ENCODE measurements around the gene WNT8B.

Gene WNT8B

DNA sequence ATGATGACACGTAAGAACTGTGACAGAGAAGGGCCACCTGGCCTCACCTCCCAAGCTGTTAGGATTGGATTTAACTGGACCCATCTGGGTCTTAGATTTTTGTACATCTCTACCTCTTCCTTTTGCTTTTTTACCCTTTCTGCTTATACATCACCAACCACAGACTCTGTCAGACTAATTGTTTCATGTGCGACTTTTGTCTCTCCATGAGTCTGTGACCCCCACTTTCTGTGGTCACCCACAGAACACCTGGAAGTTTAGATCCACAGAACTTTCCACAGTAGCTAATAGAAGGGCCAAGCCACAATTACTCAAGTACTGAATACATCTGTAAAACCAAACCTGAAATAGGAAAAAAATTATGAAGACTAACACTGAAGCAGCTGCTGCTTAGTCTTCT, 33.8 kb downstream of the WNT8B start:
- H3K36me3 ChIP-seq (ENCODE audit: low read length), result no peaks in the 10 kb centered on the region
- no peaks in the 10 kb centered on the region for H3K9me2 ChIP-seq (replicated peaks; ENCODE audit: insufficient read depth, low read length)
- no peak overlapping the region for H3K4me2 ChIP-seq (ENCODE audit: low read depth, low read length, poor library complexity, severe bottlenecking)
- no peaks in the 10 kb centered on the region for H3F3A ChIP-seq (ENCODE audit: insufficient read depth)
- H2AFZ ChIP-seq (ENCODE audit: low read depth, low read length, severe bottlenecking), result no peak overlapping the region
- H4K20me1 ChIP-seq (ENCODE audit: low read depth, low read length), result no peaks in the 10 kb centered on the region
- H3K9me3 ChIP-seq (ENCODE audit: insufficient read depth, low read length), result no peaks in the 10 kb centered on the region
- no peaks in the 10 kb centered on the region for H3K79me2 ChIP-seq (ENCODE audit: insufficient read depth, low read length)
- H3K27me3 ChIP-seq (ENCODE audit: low read length), result no peaks in the 10 kb centered on the region
- H3K27ac ChIP-seq (ENCODE audit: low read depth, low read length), result no peak overlapping the region
- H3K9ac ChIP-seq (ENCODE audit: low read length), result no peak overlapping the region
- TF ChIP-seq EZH2phosphoT487 (conservative IDR thresholded peaks at IDR 0.05; ENCODE audit: low read length), result no peak
- TF ChIP-seq CTCF (IDR thresholded peaks at IDR 0.05; ENCODE audit: insufficient read depth, low read length, poor library complexity, severe bottlenecking), result no peak
- H3K4me3 ChIP-seq (ENCODE audit: insufficient read depth, low read length, poor library complexity, severe bottlenecking), result no peak overlapping the region

- no peak overlapping the region for H3K27ac ChIP-seq (ENCODE audit: low read depth, low read length)
- H3K79me2 ChIP-seq (ENCODE audit: insufficient read depth, low read length), result no peaks in the 10 kb centered on the region
- H3K36me3 ChIP-seq (ENCODE audit: low read length), result no peaks in the 10 kb centered on the region
- no peak overlapping the region for H3K4me3 ChIP-seq (ENCODE audit: insufficient read depth, low read length, poor library complexity, severe bottlenecking)
- H3K27me3 ChIP-seq (ENCODE audit: low read length), result no peaks in the 10 kb centered on the region
- H3K9me2 ChIP-seq (replicated peaks; ENCODE audit: insufficient read depth, low read length), result no peaks in the 10 kb centered on the region
- H3K9me3 ChIP-seq (ENCODE audit: insufficient read depth, low read length), result no peaks in the 10 kb centered on the region
- no peak overlapping the region for H3K9ac ChIP-seq (ENCODE audit: low read length)
- no peak overlapping the region for H3K4me2 ChIP-seq (ENCODE audit: low read depth, low read length, poor library complexity, severe bottlenecking)
- H4K20me1 ChIP-seq (ENCODE audit: low read depth, low read length), result no peaks in the 10 kb centered on the region
- no peak for TF ChIP-seq EZH2phosphoT487 (conservative IDR thresholded peaks at IDR 0.05; ENCODE audit: low read length)
- no peak for TF ChIP-seq CTCF (IDR thresholded peaks at IDR 0.05; ENCODE audit: insufficient read depth, low read length, poor library complexity, severe bottlenecking)
- H2AFZ ChIP-seq (ENCODE audit: low read depth, low read length, severe bottlenecking), result no peak overlapping the region
- no peaks in the 10 kb centered on the region for H3F3A ChIP-seq (ENCODE audit: insufficient read depth)
Measured at GRCh38 chr10:100498059-100498458, 35.2 kb downstream of the WNT8B start.

- Histone ChIP-seq H3K27ac (ENCODE audit: low read depth, low read length) (no peak overlapping the region), H3K9ac (ENCODE audit: low read length) (no peak overlapping the region), H3F3A (ENCODE audit: insufficient read depth) (no peaks in the 10 kb centered on the region), H3K4me2 (ENCODE audit: low read depth, low read length, poor library complexity, severe bottlenecking) (no peak overlapping the region), H2AFZ (ENCODE audit: low read depth, low read length, severe bottlenecking) (no peak overlapping the region), H3K4me3 (ENCODE audit: insufficient read depth, low read length, poor library complexity, severe bottlenecking) (no peak overlapping the region), H3K9me2 (replicated peaks; ENCODE audit: insufficient read depth, low read length) (no peaks in the 10 kb centered on the region), H3K27me3 (ENCODE audit: low read length) (no peaks in the 10 kb centered on the region), H3K36me3 (ENCODE audit: low read length) (no peaks in the 10 kb centered on the region), H3K79me2 (ENCODE audit: insufficient read depth, low read length) (no peaks in the 10 kb centered on the region), H3K9me3 (ENCODE audit: insufficient read depth, low read length) (no peaks in the 10 kb centered on the region), H4K20me1 (ENCODE audit: low read depth, low read length) (no peaks in the 10 kb centered on the region)
- no peak for TF ChIP-seq CTCF (IDR thresholded peaks at IDR 0.05; ENCODE audit: insufficient read depth, low read length, poor library complexity, severe bottlenecking)
- TF ChIP-seq EZH2phosphoT487 (conservative IDR thresholded peaks at IDR 0.05; ENCODE audit: low read length), result no peak
Measured at GRCh38 chr10:100501423-100501822, 38.6 kb downstream of the WNT8B start.

All from SU-DHL-6 (cell line).